Adipocyte (in vitro differentiated cells): ENCODE results near the gene AFAP1.

Source experiments
- DNase-seq: peaks from one replicate; pipeline ENCODE4 v3.0.0-alpha.2; 2015; ENCODE audit warnings: low read depth
- H3K27me3 ChIP-seq: replicated peaks from 2 replicates; pipeline ENCODE4 v1.7.0; 2013; ENCODE audit warnings: mild to moderate bottlenecking, low read length, moderate library complexity; ENCODE audit not compliant: control insufficient read depth, insufficient read depth
- H3K36me3 ChIP-seq: 2 replicates; pipeline ENCODE4 v1.7.0; 2013; ENCODE audit warnings: low read length, mild to moderate bottlenecking, moderate library complexity; ENCODE audit not compliant: control insufficient read depth, insufficient read depth, severe bottlenecking
- H3K4me1 ChIP-seq: 2 replicates; pipeline ENCODE4 v1.7.0; 2013; ENCODE audit warnings: mild to moderate bottlenecking, low read length, moderate library complexity; ENCODE audit not compliant: control insufficient read depth, insufficient read depth
- H3K4me3 ChIP-seq: 2 replicates; pipeline ENCODE4 v1.7.0; 2013; ENCODE audit warnings: mild to moderate bottlenecking, low read length, moderate library complexity
- H3K9ac ChIP-seq: 2 replicates; pipeline ENCODE4 v1.7.0; 2013; ENCODE audit warnings: mild to moderate bottlenecking, low read length, moderate library complexity
- H3K9me3 ChIP-seq: 2 replicates; pipeline ENCODE4 v1.7.0; 2013; ENCODE audit warnings: mild to moderate bottlenecking, low read length, moderate library complexity; ENCODE audit not compliant: control insufficient read depth

Gene AFAP1

GRCh38 chr4:7793186-7793585 lies 146.5 kb downstream of the AFAP1 start:
- H3K4me1 ChIP-seq: peaks cover 26% of the 10 kb centered on the region
- no peaks in the 10 kb centered on the region for H3K9me3 ChIP-seq
- H3K27me3 ChIP-seq: no peaks in the 10 kb centered on the region
- H3K36me3 ChIP-seq: peaks cover 67% of the 10 kb centered on the region
- no peak for DNase-seq
- H3K4me3 ChIP-seq: no peak overlapping the region
- H3K9ac ChIP-seq: no peak overlapping the region

GRCh38 chr4:7792616-7793015 lies 147.0 kb downstream of the AFAP1 start:
- DNase-seq: peak; percentile 36
- H3K9ac ChIP-seq: no peak overlapping the region
- H3K9me3 ChIP-seq: no peaks in the 10 kb centered on the region
- peaks cover 64% of the 10 kb centered on the region for H3K36me3 ChIP-seq
- H3K4me3 ChIP-seq: no peak overlapping the region
- peaks cover 29% of the 10 kb centered on the region for H3K4me1 ChIP-seq
- no peaks in the 10 kb centered on the region for H3K27me3 ChIP-seq

- no peaks in the 10 kb centered on the region for H3K9me3 ChIP-seq
- no peak overlapping the region for H3K9ac ChIP-seq
- DNase-seq: no peak
- no peaks in the 10 kb centered on the region for H3K27me3 ChIP-seq
- no peak overlapping the region for H3K4me3 ChIP-seq
- H3K4me1 ChIP-seq: peaks cover 29% of the 10 kb centered on the region
- peaks cover 67% of the 10 kb centered on the region for H3K36me3 ChIP-seq
Measured at GRCh38 chr4:7790999-7791398, 148.7 kb downstream of the AFAP1 start.

GRCh38 chr4:7790023-7790422 lies 149.6 kb downstream of the AFAP1 start:
- Histone ChIP-seq H3K4me1 (peaks cover 29% of the 10 kb centered on the region), H3K4me3 (no peak overlapping the region), H3K27me3 (no peaks in the 10 kb centered on the region), H3K36me3 (peaks cover 71% of the 10 kb centered on the region), H3K9me3 (no peaks in the 10 kb centered on the region), H3K9ac (no peak overlapping the region)
- no peak for DNase-seq

GRCh38 chr4:7788694-7789425 lies 150.8 kb downstream of the AFAP1 start:
- Histone ChIP-seq H3K9me3 (no peaks in the 10 kb centered on the region), H3K27me3 (no peaks in the 10 kb centered on the region), H3K36me3 (peaks cover 78% of the 10 kb centered on the region), H3K4me1 (peaks cover 29% of the 10 kb centered on the region), H3K4me3 (no peak overlapping the region), H3K9ac (peak overlapping the region; percentile 46)
- DNase-seq: no peak

GRCh38 chr4:7788193-7788592 lies 151.5 kb downstream of the AFAP1 start:
- H3K9me3 ChIP-seq: no peaks in the 10 kb centered on the region
- peak overlapping the region; percentile 46 for H3K9ac ChIP-seq
- H3K27me3 ChIP-seq: no peaks in the 10 kb centered on the region
- peaks cover 77% of the 10 kb centered on the region for H3K36me3 ChIP-seq
- no peak for DNase-seq
- no peak overlapping the region for H3K4me3 ChIP-seq
- peaks cover 29% of the 10 kb centered on the region for H3K4me1 ChIP-seq

- Histone ChIP-seq H3K9ac (no peak overlapping the region), H3K4me1 (peaks cover 29% of the 10 kb centered on the region), H3K27me3 (no peaks in the 10 kb centered on the region), H3K9me3 (no peaks in the 10 kb centered on the region), H3K4me3 (no peak overlapping the region), H3K36me3 (peaks cover 72% of the 10 kb centered on the region)
- DNase-seq: no peak
Measured at GRCh38 chr4:7787681-7788141, 151.9 kb downstream of the AFAP1 start.

- Histone ChIP-seq H3K9me3 (no peaks in the 10 kb centered on the region), H3K4me1 (peaks cover 29% of the 10 kb centered on the region), H3K9ac (no peak overlapping the region), H3K4me3 (no peak overlapping the region), H3K36me3 (peaks cover 66% of the 10 kb centered on the region), H3K27me3 (no peaks in the 10 kb centered on the region)
- DNase-seq: no peak
Measured at GRCh38 chr4:7787067-7787466, 152.6 kb downstream of the AFAP1 start.

- H3K9me3 ChIP-seq: no peaks in the 10 kb centered on the region
Measured at GRCh38 chr4:7786517-7786916, 153.1 kb downstream of the AFAP1 start.

GRCh38 chr4:7786040-7786439 lies 153.6 kb downstream of the AFAP1 start:
- no peak overlapping the region for H3K9ac ChIP-seq
- no peaks in the 10 kb centered on the region for H3K9me3 ChIP-seq
- peaks cover 37% of the 10 kb centered on the region for H3K4me1 ChIP-seq
- peaks cover 64% of the 10 kb centered on the region for H3K36me3 ChIP-seq
- H3K27me3 ChIP-seq: no peaks in the 10 kb centered on the region
- H3K4me3 ChIP-seq: no peak overlapping the region
- DNase-seq: no peak

More at GRCh38 chr4:7786517-7786916, 153.1 kb downstream of the AFAP1 start:
- DNase-seq: no peak
- H3K9ac ChIP-seq: no peak overlapping the region
- no peaks in the 10 kb centered on the region for H3K27me3 ChIP-seq
- H3K4me3 ChIP-seq: no peak overlapping the region
- peaks cover 33% of the 10 kb centered on the region for H3K4me1 ChIP-seq
- H3K36me3 ChIP-seq: peaks cover 64% of the 10 kb centered on the region

- no peak overlapping the region for H3K4me3 ChIP-seq
- H3K36me3 ChIP-seq: peaks cover 67% of the 10 kb centered on the region
- no peaks in the 10 kb centered on the region for H3K9me3 ChIP-seq
- H3K4me1 ChIP-seq: peaks cover 34% of the 10 kb centered on the region
- H3K9ac ChIP-seq: no peak overlapping the region
- no peaks in the 10 kb centered on the region for H3K27me3 ChIP-seq
- DNase-seq: no peak
Measured at GRCh38 chr4:7785017-7785416, 154.6 kb downstream of the AFAP1 start.
